ENCODE data around the gene RAB20.
"Not testable (repeated sequence)": the region's sequence is repeated elsewhere in the genome, so short reads cannot be mapped to it uniquely, and the experiment has no call there.

The RAB20 gene

DNA sequence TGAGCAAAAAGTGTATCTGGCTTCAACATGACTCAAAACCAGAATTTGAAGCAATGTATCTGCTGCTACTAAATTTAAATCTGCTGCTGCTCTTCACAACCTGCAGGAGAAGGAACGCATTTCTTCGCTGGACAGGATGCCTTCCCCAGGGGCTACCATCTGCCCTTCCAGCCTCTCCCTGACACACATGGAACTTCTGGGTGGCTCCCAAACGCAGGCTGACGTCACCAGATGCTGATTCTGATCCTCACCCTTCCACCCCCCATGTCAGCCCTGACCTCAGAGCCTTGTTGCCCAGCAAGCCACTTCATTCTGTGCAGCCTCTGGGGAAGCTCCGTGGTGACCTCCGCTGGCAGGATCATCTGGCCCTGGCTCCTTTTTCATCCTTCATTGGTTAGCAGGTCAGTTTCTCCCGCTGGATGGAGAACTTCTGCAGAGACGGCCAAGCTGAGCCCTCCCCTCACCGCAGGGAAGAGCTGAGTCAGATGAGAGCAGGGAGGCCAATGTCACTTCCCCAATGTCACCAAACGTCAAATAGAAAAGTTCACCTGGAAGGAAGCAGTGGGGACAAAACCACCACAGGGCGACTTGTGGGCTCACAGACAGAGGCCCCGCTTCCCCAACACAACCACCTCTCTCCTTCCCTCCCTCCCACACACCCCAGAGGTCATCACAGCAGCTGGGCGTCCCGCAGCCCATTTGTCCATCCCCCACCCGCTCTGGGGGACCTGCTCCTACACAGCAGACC is 14.0 kb upstream of the RAB20 start:
- DNase-seq (ENCODE audit: low read depth in 2 of 2), result no peak

DNA sequence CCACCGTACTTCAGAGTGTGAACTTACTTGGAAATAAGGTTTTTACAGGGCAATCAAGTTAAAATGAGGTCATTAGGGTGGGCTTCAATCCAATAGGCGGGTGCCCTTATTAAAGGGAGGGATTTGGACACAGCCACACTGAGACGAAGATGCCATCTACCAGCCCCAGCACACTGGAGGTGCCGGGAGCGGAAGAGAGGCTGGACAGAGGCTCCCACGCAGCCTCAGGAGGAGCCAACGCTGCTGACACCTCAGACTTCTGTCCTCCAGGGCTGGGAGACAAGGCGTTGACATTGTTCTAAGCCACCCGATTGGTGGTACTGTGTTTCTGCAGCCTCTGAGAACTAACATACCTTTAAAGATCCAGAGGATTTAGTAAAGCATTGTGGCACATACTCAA is 12.6 kb upstream of the RAB20 start:
- DNase-seq (ENCODE audit: low read depth in 2 of 2), result no peak

DNA sequence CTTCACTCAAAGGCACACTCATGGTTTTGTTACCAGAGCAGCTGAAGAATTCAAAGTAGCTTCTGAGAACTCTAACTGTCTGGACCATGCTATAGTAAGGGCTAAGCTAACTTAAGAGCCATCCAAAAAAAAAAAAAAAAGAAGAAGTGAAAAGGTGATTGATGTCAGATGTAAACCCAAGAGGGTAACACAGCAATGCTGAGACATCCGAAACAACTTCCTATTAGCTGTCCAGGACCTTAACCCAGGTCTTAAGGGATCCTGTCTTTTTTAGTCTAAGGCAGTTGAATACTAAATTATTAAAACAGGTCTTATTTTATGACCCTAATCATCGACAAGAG is 11.2 kb upstream of the RAB20 start:
- DNase-seq (ENCODE audit: low read depth in 2 of 2), result no peak

DNA sequence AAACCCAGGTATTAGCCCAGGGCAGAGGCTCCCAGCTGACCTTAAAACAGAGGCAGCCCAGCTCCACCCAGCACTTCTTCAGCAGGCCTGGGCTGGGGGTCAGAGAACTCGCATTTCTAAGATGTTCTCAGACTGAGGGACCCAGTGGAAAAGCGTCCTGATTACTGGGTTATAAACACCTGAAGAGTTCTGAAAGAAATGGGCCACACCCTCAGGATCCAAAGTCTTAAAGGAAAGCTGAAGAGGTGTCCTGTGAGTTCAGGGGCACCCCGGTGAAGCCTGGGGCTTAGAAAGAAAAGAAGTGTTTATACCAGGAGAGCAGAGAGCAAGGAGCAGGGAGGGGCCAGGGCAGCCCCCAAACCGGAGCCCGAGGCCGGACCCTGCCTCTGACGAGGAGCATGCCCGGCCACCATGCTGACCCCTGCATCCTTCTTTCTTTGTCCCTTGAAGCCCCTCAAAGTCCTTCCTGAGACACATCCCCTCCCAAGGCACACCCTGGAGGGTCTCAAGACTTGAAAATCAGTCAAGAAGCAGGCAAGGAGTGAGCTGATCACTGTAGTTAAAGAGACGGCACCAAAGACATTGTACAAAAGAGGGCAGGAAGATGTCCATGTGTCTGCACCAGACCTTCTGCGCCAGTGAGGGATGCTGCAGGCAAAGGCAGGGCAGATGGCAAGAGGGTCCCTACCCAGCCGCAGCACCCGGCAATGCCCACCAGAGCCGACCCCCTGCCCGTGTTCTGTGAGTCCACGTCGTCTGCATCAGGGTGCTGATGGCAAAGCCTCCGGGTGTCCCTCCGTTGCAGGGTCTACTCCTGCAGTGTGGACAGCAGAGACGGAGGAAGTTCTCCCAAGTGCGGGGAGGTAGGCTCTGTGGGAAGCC is 10.6 kb upstream of the RAB20 start:
- no peak for DNase-seq (ENCODE audit: low read depth in 2 of 2)

DNA sequence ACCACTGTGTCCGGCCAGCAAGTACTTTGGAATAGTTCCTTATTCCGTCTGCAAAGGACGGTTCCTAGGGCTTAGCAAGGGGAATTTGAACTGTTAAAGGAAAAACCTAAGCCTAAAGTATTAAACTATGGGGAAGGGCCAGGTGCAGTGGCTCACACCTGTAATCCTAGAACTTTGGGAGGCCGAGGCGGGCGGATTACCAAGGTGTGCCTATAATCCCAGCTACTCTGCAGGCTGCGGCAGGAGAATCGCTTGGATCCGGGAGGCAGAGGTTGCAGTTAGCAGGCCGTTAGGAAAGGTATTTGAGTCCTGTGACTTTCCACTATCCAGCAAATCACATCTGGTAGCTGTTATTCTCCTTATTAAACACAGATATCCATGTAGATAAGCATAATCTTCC is 9.4 kb upstream of the RAB20 start:
- no peak for DNase-seq (ENCODE audit: low read depth in 2 of 2)

DNA sequence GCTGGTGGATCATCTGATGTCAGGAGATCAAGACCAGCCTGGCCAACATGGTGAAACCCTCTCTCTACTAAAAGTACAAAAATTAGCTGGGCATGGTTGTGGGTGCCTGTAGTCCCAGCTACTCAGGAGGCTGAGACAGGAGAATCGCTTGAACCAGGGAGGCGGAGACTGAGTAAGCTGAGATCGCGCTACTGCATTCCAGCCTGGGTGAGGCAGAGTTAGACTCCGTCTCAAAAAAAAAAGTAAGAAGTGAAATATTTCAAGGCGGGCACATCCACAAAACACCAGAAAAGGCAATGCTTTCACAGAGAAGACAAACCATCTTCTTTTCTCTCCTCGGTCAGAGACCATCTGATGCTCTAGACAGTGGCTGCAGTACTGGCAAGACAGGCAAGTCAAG is 8.4 kb upstream of the RAB20 start:
- DNase-seq (ENCODE audit: low read depth in 2 of 2), result not testable (repeated sequence)

DNA sequence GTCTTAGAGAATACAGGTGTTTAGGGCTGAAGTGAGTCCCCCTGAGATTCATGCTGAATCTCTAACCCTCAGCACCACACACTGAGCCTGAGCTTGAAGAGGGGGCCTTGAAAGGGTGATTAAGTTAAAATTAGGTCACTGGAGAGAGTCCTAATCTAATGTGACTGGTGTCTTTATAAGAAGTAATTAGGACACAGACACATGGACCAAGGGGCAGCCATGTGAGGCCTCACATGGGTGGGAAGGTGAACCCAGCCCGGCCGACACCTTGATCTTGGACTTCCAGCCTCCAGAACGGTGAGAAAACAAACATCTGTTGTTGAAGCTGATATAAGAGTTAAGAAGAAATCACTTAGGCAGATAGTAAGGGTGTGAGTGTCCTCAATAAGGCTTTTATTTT is 7.1 kb upstream of the RAB20 start:
- no peak for DNase-seq (ENCODE audit: low read depth in 2 of 2)

DNA sequence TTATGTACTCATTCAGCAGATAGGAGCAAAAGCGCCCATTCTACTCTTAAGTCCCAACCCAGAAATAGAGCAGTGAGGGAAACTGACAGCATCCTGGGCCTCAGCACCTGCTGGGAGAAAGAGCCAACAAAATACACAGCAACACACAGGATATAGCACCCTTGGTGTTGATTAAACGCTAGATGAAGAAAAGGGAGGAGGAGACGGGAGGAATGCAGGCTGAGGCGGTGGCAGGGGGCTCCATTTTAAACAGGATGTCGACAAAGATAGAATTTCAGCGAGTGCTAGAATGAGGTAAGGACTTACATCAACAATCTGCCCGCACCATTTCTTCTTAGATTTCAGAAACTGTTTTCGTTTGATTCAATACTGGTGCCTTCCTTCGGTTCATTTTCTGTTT is 4.6 kb upstream of the RAB20 start:
- DNase-seq (ENCODE audit: low read depth in 2 of 2), result no peak

DNA sequence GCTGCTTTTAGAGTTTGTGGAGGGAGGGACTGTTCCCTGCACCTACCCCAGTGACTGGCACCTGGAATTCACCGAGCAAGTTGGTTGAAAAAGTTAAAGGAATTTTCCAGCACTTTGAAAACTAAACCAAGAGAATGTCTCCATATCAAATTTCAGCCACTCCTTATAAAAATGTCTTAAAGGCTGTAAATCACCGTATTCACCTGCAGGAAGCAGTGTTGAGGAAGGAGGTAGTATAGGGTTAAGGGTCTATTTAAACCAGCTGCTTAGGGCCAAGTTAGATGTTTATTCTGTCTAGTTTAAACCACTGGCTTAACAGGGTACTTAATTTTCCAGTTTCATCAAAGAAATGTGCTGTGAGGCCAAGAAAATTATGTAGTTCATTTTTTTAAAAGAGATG is 3.8 kb upstream of the RAB20 start:
- no peak for DNase-seq (ENCODE audit: low read depth in 2 of 2)

DNA sequence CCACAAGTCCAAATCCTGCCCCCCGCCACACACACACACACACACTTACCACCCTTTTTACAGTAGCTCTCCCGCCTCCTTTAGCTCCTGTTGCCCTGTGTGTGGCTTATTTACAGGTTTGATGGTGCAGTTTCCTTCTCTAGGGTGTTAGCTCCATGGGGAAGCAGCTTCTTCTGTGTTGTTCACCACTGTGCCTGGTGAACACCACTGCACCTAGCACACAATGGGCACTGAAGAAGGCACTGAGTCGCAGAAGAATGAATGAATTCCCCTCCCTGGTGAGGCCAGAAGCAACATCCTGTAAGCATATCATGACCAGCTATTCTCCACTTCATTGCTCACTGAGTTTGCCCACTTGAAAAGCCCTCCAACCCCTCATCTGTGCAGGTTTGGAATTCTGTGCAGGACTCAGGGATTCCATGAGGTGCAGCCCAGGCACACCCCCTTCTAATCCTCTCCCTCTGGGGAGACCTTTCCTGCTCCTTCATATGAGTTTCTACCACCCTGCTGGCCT is 3.0 kb upstream of the RAB20 start:
- no peak for DNase-seq (ENCODE audit: low read depth in 2 of 2)

DNA sequence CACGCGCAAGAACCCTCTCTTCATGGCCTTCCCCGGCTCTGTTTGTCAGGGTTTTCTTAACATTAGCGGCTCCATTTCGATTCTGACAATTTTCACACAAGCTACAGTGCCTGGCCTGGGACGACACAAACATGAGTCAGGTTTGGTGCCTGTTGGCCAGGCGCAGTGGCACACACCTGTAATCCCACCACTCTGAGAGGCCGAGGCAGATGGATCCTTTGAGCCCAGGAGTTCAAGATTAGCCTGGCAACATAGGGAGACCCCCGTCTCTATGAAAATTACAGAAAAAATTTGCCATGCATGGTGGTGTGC is 1.9 kb upstream of the RAB20 start:
- no peak for DNase-seq (ENCODE audit: low read depth in 2 of 2)

DNA sequence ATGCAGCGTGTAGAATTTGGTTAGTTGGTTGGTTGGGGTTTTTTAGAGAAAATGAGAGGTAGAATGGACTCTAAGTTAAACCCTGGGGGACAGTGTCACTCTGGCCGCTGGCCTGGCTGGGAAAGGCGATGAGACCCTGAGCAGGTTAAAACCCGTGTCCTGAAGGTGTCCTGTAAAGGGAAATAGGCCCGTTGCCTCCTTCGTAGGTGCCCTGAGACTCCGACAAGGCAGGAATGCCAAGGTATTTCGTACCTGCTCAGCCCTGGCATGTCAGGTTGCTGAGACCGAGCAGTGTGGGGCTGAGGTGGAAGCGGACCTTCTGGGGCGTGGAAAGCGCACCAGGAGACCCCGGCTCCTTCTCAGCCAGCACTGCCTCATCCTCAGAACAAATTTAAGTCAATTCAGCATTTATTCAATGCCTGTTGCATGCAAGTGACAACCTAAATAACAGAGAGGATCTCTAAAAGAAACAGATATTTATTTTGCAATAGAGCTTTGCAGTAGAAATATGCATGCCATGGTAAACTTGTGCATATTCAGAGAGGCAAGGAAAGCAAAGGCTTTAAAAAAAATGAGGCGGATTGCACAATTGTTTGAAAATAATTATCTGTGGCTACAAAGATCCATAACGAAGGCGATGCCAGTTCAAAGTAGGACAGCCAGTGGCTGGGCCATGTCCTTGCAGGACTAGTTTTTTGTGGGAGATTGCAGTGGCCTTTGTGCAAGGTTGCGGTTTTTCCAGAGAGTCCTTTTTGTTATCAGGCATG is 1.4 kb upstream of the RAB20 start:
- no peak for DNase-seq (ENCODE audit: low read depth in 2 of 2)

DNA sequence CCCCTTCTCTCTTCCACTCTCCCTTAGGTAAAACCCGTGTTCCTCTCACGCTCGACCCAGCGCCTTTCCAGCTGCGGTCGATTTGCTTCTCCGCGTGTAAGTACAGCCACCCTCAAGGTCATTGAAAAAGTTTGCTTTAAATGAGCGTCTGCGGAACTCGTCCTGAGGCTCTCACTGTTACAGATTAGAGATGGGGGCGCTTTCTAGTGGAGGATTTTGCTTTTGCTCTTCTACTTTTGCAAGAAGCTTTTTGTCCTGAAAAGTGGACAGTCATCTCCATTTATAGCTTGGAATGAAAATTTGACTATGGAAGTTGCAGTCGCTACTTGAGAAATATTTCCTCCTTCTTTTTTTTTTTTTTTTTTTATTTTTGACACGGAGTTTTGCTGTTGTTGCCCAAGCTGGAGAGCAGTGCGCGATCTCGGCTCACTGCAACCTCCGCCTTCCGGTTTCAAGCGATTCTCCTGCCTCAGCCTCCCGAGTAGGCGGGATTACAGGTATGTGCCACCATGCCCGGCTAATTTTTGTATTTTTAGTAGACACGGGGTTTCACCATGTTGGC is 595 bp upstream of the RAB20 start:
- DNase-seq (ENCODE audit: low read depth in 2 of 2), result no peak

DNA sequence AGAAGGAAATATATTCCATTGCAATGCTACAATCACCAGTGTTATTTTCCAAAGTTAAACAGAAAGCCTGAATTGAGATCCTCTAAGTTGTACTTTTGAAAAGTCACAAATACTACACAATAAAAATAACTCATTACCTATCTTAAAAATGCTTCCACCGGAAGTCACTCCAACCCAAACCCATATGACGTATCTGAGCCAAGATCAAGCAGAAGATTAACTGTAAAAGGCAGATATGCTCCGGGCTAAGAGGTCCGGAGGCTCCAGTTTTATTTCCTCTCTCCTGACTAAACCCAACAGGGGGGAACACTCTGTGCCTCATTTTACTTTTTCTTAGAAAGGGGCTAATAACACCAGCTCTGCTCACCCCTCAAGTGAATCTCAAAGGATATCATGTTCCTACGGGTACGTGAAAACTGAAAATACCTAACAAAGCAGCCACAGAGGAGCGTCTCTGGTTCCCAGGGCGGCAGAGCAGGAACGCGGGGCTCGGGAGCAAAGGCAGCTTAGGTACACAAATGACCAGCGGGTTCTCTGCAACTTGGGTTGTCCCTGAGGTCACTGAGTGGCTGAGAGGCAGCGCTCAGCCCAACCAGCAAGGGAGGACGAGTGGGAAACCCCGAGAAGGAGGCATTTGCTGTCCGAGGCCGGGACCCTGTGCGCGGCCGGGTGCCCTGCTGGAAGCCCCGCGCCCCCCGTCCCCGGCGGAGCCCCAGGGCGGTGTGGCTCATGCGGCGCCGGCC is 750 bp downstream of the RAB20 start:
- DNase-seq (ENCODE audit: low read depth in 2 of 2), result no peak

DNA sequence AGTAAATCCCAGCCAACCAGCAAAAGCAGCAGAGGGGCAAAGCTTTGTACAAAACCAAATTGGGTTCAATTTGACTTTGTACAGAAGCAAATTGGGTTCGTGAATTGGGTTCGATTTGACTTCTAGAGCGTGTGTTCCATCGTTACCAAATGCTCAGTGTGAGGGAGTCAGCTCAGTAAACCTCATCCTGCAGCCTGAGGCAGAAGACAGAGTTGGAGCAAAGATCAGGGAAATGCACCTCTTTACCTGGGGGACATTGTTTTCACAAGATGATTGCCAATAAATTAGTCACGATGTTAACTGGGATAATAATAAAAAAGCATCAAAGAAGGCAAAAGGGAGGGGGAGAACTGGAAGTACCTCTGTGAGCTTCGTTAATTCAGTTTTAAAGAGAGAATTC is 1.5 kb downstream of the RAB20 start:
- DNase-seq (ENCODE audit: low read depth in 2 of 2), result no peak

DNA sequence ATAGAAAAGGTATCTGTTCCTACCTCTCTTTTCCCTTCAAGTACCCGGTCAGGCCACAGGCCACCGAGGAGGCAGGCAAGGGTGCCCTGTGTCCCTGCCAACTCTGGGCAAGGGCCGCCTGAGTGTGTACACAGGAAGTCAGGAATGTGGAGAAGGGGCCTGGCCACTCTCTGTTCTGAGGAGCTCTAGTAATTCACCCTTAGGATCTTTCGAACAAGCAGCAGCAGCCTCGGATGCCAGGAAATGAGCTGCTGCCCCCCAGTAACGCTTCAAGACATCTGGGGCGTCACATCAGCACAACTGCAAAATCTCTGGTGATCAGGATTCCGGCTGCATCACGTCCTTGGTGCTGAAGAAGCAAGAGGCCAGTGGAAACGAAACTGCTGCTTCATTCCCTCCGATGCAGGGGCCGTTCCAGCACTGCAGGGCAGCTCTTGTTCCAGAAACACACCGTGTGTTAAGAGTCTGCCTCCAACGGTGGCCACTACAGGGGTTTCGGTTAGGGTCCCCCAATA is 2.0 kb downstream of the RAB20 start:
- DNase-seq (ENCODE audit: low read depth in 2 of 2), result no peak

DNA sequence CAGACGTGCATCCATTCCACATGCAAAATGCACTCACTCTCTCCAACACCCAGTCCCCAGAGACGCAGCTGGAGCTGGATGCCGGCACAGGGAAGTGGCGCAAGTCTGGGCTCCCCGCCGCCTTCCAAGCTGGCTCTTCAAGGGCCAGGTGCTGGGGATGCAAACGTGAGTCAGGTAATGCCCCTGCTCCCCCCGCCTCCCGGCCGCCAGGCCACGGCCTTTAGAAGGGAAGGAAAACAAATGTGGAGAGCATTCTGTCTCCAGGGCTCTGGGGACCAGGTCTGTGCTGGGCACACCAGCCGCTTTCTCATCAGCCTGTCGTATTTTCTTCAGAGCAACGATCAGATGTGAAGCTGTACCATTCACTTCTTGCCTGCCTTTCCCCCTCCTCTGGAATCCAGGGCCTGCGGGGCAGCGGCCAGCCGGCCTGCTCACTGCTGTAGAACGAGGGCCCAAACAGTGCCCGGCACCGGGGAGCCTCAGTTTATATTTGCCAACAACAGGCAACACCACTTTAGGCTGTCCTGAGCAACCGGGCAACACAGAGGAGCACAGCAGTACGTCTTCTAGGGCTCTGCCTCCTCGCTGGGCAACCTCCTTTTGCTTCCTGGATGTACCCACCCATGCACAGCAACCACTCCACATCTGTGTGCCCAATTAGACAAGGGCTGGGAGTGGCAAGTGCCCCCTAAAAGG is 3.8 kb downstream of the RAB20 start:
- DNase-seq (ENCODE audit: low read depth in 2 of 2), result no peak

DNA sequence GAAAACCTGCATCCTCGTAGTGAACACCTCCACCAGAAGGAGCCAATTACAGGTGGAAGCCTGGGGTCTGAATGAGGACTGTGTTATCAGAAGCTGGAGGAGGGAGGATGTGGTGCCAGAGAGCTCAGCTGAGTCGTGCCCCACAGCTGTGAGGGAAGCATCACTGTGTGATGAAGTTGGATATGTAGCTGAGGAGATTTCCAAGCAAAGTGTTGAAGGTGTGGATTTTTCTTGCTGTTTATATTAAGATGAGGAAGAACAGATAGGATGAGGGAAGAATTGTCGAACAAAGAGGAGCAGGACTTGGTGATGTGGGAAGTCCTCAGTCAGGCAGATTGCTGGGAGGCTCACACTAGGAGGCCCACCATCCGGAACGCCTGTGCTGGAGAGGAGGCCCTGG is 4.4 kb downstream of the RAB20 start:
- DNase-seq (ENCODE audit: low read depth in 2 of 2), result no peak

DNA sequence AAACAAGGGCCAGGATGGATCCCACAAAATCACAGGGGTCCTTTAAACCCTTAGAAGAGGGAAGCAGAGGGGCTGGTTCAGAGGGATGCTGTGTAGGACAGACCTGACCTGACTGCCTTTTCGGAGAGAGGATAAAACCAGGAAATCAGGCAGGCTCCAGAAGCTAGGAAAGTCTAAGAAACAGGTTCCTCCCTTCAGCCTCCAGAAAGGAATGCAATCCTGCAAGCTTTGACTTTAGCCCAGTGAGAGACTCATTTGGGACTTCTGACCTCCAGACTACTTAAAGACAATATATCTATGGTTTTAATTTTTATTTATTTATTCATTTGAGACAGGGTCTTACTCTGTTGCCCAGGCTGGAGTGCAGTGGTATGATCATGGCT is 5.3 kb downstream of the RAB20 start:
- no peak for DNase-seq (ENCODE audit: low read depth in 2 of 2)

DNA sequence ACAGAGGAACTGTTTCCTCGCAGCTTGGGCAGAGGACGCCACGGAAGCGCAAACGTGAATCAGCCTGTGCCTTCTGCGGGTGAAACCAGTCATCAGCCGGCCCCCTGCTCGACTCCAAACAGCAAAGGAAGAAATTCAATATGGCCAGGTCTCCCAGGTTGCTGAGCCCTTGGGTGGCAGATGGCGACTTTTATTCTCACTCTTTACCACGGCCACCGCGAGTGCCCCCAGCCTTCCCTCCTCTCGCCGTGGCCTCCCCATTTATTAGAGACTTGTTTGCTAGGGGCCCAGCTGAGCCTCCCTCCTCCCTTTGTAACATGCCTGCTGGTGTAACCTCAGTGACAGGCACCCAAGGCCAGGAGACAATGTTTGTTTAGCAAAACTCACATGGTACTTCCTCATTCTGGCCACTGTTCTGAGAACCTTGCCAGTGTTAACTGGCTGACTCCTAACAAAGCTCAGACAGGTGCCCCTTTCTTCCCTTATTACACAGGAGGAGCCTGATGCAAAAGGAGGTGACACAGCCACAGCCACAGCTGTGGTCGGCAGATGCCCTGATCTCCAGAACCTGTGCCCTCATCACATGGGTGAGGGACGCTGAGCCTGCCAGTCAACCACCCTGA is 5.8 kb downstream of the RAB20 start:
- no peak for DNase-seq (ENCODE audit: low read depth in 2 of 2)

All from stimulated activated CD4-positive, alpha-beta T cell treated with anti-CD3 and anti-CD28 coated beads, Interleukin-12 subunit alpha, Interleukin-12 subunit beta, amount 100 ng/mL, for 24 hours (primary cell).